B cell (primary cell): ENCODE measurements around the gene DCDC2B. TPM values are rescaled to one million over a fixed set of nuclear protein-coding genes. Genes with fewer than 3 reads are reported as not detected.

ENCODE experiments used
- ATAC-seq: fragments of 200-7000 bp; cut with Tn5 transposase; one replicate; pipeline ENCODE4 v1.10.0; 2021; ENCODE audit warnings: low read depth, mild to moderate bottlenecking, moderate number of reproducible peaks, moderate library complexity
- CTCF ChIA-PET: fragments of 350-600 bp; sonication (Branson Sonifier 250); formaldehyde crosslinking; loops from one replicate; lab custom pipeline; 2021; ENCODE audit warnings: antibody characterized with exemption, inconsistent platforms; lab: Charles Lee
- POLR2A ChIA-PET: fragments of 350-600 bp; sonication (Branson Sonifier 250); formaldehyde crosslinking; loops from one replicate; lab custom pipeline; 2021; ENCODE audit warnings: antibody characterized with exemption; lab: Charles Lee
- DNase-seq: peaks from one replicate; pipeline ENCODE4 v3.0.0; 2013
- H2AFZ ChIP-seq: 2 replicates; pipeline ENCODE4 v1.6.1; 2012; ENCODE audit warnings: mild to moderate bottlenecking, low read depth, low read length; ENCODE audit not compliant: insufficient read depth, poor library complexity, severe bottlenecking
- H3K27ac ChIP-seq, 2 donors: 1 replicate in 1 of 2; 2 replicates in 1 of 2; pipeline ENCODE4 v1.5.1; 2012 to 2013; ENCODE audit warnings: low read length in 2 of 2, mild to moderate bottlenecking in 2 of 2, moderate library complexity in 1 of 2
- H3K27me3 ChIP-seq, 4 experiments: fragments of 200-600 bp in 1 of 4; sonication (generic) in 1 of 4; replicated peaks in 1 of 4; 1 replicate in 2 of 4; 2 replicates in 2 of 4; pipeline versions ENCODE4 v1.6.1 to v1.7.0; 2013 to 2016; ENCODE audit warnings: low read length in 3 of 4, mild to moderate bottlenecking in 2 of 4, mixed read lengths in 1 of 4, moderate library complexity in 1 of 4; ENCODE audit not compliant: insufficient read depth in 4 of 4, control insufficient read depth in 3 of 4; ENCODE audit errors: control extremely low read depth in 1 of 4
- H3K36me3 ChIP-seq, 2 experiments: replicated peaks in 1 of 2; 1 replicate in 1 of 2; 2 replicates in 1 of 2; pipeline versions ENCODE4 v1.6.1 to v1.7.1; 2013; ENCODE audit warnings: low read length in 1 of 2; ENCODE audit not compliant: insufficient read depth in 2 of 2, control insufficient read depth in 1 of 2; ENCODE audit errors: control extremely low read depth in 1 of 2, extremely low read depth in 1 of 2
- H3K4me1 ChIP-seq, 2 donors: fragments of 200-600 bp in 1 of 2; sonication (generic) in 1 of 2; 1 replicate in 1 of 2; 2 replicates in 1 of 2; pipeline versions ENCODE4 v1.5.1 to v1.6.1; 2013 to 2017; ENCODE audit warnings: low read length in 2 of 2; ENCODE audit not compliant: control insufficient read depth in 2 of 2, insufficient read depth in 2 of 2
- H3K4me2 ChIP-seq: replicated peaks from 2 replicates; pipeline ENCODE3; 2012; ENCODE audit warnings: mild to moderate bottlenecking, low read depth, low read length; ENCODE audit not compliant: poor library complexity, severe bottlenecking
- H3K4me3 ChIP-seq, 5 experiments: fragments of 200-600 bp in 1 of 5; sonication (generic) in 1 of 5; 1 replicate in 3 of 5; 2 replicates in 2 of 5; pipeline versions ENCODE4 v1.5.1 to v1.7.0; 2011 to 2016; ENCODE audit warnings: low read length in 4 of 5, mild to moderate bottlenecking in 4 of 5, low read depth in 2 of 5, control low read depth in 1 of 5, moderate library complexity in 1 of 5; ENCODE audit not compliant: insufficient read depth in 1 of 5; ENCODE audit errors: control extremely low read depth in 1 of 5, extremely low read depth in 1 of 5
- H3K79me2 ChIP-seq: fragments of 200-600 bp; sonication (generic); one replicate; pipeline ENCODE4 v1.6.0; 2016; ENCODE audit warnings: low read length; ENCODE audit not compliant: control insufficient read depth, insufficient read depth
- H3K9ac ChIP-seq: fragments of 200-600 bp; sonication (generic); 2 replicates; pipeline ENCODE4 v1.6.1; 2017; ENCODE audit warnings: mild to moderate bottlenecking, low read length, moderate library complexity
- H3K9me3 ChIP-seq, 3 donors: one replicate each; pipeline versions ENCODE4 v1.6.1 to v1.7.1; 2013; ENCODE audit warnings: low read length in 2 of 3; ENCODE audit not compliant: control insufficient read depth in 2 of 3, insufficient read depth in 1 of 3; ENCODE audit errors: control extremely low read depth in 1 of 3
- H4K20me1 ChIP-seq: 2 replicates; pipeline ENCODE4 v1.6.0; 2012; ENCODE audit warnings: mild to moderate bottlenecking, low read length; ENCODE audit not compliant: insufficient read depth, control insufficient read depth, poor library complexity, severe bottlenecking
- H3K27ac Mint-ChIP-seq: one replicate; pipeline ENCODE4 v1.8.0; 2021; ENCODE audit warnings: mixed read lengths
- H3K27me3 Mint-ChIP-seq: one replicate; pipeline ENCODE4 v1.8.0; 2021; ENCODE audit warnings: mixed read lengths
- H3K4me1 Mint-ChIP-seq: one replicate; pipeline ENCODE4 v1.8.0; 2021; ENCODE audit warnings: mixed read lengths
- H3K4me3 Mint-ChIP-seq: one replicate; pipeline ENCODE4 v1.8.0; 2021; ENCODE audit warnings: mixed read lengths
- H3K9me3 Mint-ChIP-seq: one replicate; pipeline ENCODE4 v1.8.0; 2022; ENCODE audit warnings: mixed read lengths; ENCODE audit not compliant: insufficient read depth
- EZH2 ChIP-seq: IDR thresholded peaks from 2 replicates; pipeline ENCODE4 v1.6.1; 2012; ENCODE audit warnings: borderline replicate concordance, low read depth, mild to moderate bottlenecking, moderate library complexity, low read length; ENCODE audit not compliant: insufficient read depth, poor library complexity, severe bottlenecking
- WGBS: methylation state at CpG from one replicate; pipeline ENCODE4 v1.1.5; 2013; ENCODE audit warnings: missing lambda C conversion rate; ENCODE audit not compliant: insufficient coverage; 5-methylcytosine and 5-hydroxymethylcytosine counted together
- intact Hi-C: fragments of 100-400 bp; cut with micrococcal nuclease; formaldehyde crosslinking; loops from one replicate; pipeline ENCODE4 v1.10.0; 2022
- polyA plus RNA-seq: library from polyadenylated mRNA; depleted of rRNA; stranded (reverse); fragments of >200 nt; gene quantifications from 2 replicates; pipeline ENCODE4 v1.2.3, GENCODE V29; 2012
- total RNA-seq, 2 donors: library from RNA; stranded (reverse); fragments of 120-200 nt in 1 of 2; gene quantifications; 1 replicate in 1 of 2; 2 replicates in 1 of 2; pipeline versions ENCODE4 v1.2.3 to v1.2.4, GENCODE V29; 2013 to 2022
- TF ChIP-seq, protein P1 (sequence below): fragments of 200-600 bp; IDR thresholded peaks from one replicate; pipeline ENCODE4 v1.8.0; 2022; ENCODE audit warnings: antibody characterized with exemption, mild to moderate bottlenecking

The DCDC2B gene
- total and polyA plus RNA-seq, 2 donors (not counting 1 experiment from before 2014, with no cell fraction given): not detected

DNA sequence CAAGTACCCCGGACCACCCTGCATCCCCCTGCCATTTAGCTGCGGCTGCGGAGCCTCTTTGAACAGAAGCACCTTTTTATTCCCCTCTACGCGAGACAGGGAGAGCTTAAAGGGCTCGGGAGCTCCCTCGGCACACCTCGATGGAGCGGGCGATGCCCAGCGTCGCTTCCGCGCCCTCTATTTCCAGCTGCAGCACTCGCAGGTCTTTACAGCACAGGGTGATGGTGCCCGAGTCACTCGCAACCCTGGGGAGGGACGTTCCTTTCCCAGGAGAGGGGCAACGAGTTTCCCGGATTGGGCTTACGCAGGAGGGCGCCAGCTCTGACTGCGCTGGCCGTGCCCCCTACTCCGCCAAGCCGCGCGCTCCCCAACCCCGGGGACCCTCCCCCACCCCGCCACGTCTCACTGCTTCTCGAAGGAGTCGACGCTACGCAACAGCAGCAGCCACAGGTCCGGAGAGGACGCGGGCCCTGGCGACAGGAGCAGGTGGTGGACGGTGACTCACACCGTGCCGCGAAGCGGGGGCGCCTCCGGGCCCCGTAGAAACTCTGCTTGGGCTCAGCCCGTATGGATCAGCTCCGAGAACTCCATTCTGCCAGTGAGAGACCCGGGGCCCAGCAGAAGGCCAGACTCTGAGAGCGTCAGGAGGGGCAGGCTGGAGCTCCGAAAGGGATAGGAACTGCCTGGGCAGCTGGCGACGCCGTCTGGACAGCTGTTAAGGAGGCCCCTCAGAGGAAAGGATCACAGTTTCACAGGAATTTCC is 32.3 kb downstream of the DCDC2B start:
- Histone ChIP-seq H3K4me1 (peaks cover 17 to 35% of the 10 kb centered on the region in 2 donors), H4K20me1 (no peaks in the 10 kb centered on the region), H3K79me2 (no peaks in the 10 kb centered on the region), H3K9ac (peak overlapping the region; percentile 76), H3K9me3 (no peaks in the 10 kb centered on the region), H3K4me3 (peak overlapping the region; percentile 50 to 77 (median 69)), H3K36me3 (no peaks in the 10 kb centered on the region), H2AFZ (peak overlapping the region; percentile 86), H3K27me3 (no peaks in the 10 kb centered on the region), H3K27ac (peak overlapping the region; percentile 16 to 61), H3K4me2 (peak overlapping the region; percentile 92)
- ATAC-seq (peak; percentile 62), DNase-seq (peak; percentile 66)
- WGBS: 3% methylated on average over 55 of the region's 55 CpGs
- H3K27me3 Mint-ChIP-seq: no peaks in the 10 kb centered on the region
- intact Hi-C loops: loop anchor here (2.0 to 5.0 kb wide), 2 partner anchors 34 to 94 kb away; partner anchors contain the start of genes DCDC2B and IQCC
- peak overlapping the region; percentile 95 for H3K4me3 Mint-ChIP-seq
- H3K9me3 Mint-ChIP-seq: no peaks in the 10 kb centered on the region
- ChIA-PET POLR2A (interaction anchor here (0.6 to 4.3 kb wide), 20 partner anchors 8 to 153 kb away, joined by 3 to 60 read pairs (median 6); partner anchors contain the start of genes BSDC1, HDAC1, LCK and MARCKSL1), CTCF (interaction anchor here (0.8 to 8.7 kb wide), 36 partner anchors 8 to 277 kb away, joined by 3 to 118 read pairs (median 6); partner anchors contain the start of genes BSDC1, DCDC2B, EIF3I and FAM167B)
- H3K4me1 Mint-ChIP-seq: peaks cover 22% of the 10 kb centered on the region
- no peak for TF ChIP-seq EZH2
- H3K27ac Mint-ChIP-seq: peak overlapping the region; percentile 93

DNA sequence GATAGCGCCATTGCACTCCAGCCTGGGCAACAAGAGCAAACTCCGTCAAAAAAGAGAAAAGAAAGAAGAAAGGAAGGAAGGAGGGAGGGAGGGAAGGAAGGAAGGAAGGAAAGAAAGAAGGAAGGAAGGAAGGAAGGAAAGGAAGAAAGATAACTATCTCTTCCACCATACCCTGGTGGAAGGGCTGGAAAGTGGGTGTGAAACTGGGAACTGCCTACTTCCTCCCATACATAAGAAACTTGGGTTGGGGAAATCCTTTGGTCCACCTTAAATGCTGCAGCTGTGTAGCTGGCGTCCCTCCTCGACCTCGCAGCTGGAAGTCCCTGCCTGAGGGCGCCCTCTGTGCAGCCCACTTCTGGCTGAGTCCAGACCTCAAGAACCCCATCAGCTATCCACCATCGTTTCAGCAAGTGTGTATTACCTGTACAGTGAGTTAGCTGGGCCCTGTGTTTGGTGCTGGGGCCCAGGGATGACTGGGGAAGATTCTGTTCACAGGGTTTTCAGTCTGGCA is 33.5 kb downstream of the DCDC2B start:
- Histone ChIP-seq H3K79me2 (no peaks in the 10 kb centered on the region), H3K27me3 (no peaks in the 10 kb centered on the region), H3K4me1 (peaks cover 29 to 47% of the 10 kb centered on the region in 2 donors), H4K20me1 (no peaks in the 10 kb centered on the region), H3K4me2 (peak overlapping the region; percentile 52), H3K4me3 (no peak overlapping the region), H3K36me3 (no peaks in the 10 kb centered on the region), H3K27ac (no peak overlapping the region), H2AFZ (no peak overlapping the region), H3K9me3 (no peaks in the 10 kb centered on the region), H3K9ac (no peak overlapping the region)
- H3K4me3 Mint-ChIP-seq: peak overlapping the region; percentile 95
- peaks cover 34% of the 10 kb centered on the region for H3K4me1 Mint-ChIP-seq
- TF ChIP-seq, protein P1, sequence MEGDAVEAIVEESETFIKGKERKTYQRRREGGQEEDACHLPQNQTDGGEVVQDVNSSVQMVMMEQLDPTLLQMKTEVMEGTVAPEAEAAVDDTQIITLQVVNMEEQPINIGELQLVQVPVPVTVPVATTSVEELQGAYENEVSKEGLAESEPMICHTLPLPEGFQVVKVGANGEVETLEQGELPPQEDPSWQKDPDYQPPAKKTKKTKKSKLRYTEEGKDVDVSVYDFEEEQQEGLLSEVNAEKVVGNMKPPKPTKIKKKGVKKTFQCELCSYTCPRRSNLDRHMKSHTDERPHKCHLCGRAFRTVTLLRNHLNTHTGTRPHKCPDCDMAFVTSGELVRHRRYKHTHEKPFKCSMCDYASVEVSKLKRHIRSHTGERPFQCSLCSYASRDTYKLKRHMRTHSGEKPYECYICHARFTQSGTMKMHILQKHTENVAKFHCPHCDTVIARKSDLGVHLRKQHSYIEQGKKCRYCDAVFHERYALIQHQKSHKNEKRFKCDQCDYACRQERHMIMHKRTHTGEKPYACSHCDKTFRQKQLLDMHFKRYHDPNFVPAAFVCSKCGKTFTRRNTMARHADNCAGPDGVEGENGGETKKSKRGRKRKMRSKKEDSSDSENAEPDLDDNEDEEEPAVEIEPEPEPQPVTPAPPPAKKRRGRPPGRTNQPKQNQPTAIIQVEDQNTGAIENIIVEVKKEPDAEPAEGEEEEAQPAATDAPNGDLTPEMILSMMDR: no peak
- TF ChIP-seq EZH2: no peak
- DNase-seq (peak; percentile 47), ATAC-seq (no peak)
- intact Hi-C loops: loop anchor here (5.0 kb wide), 1 partner anchor 35 kb away; the partner anchor contains the start of genes DCDC2B and IQCC
- 100% methylated on average over 1 of the region's 7 CpGs for WGBS
- ChIA-PET POLR2A (interaction anchor here (0.7 to 4.3 kb wide), 6 partner anchors 9 to 119 kb away, joined by 3 to 53 read pairs (median 11); partner anchors contain the start of genes HDAC1, LCK and MARCKSL1), CTCF (interaction anchor here (0.9 to 6.2 kb wide), 10 partner anchors 10 to 93 kb away, joined by 3 to 118 read pairs (median 10); partner anchors contain the start of genes HDAC1 and MARCKSL1)
- no peaks in the 10 kb centered on the region for H3K27me3 Mint-ChIP-seq
- H3K27ac Mint-ChIP-seq: peak overlapping the region; percentile 85
- H3K9me3 Mint-ChIP-seq: no peaks in the 10 kb centered on the region
